SK-N-SH (cell line): Measurements from ENCODE around the gene TMEM94. TPM values are rescaled to one million over a fixed set of nuclear protein-coding genes. Genes with fewer than 3 reads are reported as not detected.

ENCODE experiments used
- CTCF ChIA-PET: fragments of 300-600, 350-600 bp; formaldehyde crosslinking; extraction: SDS; loops from one replicate; lab custom pipeline; 2021; lab: Yijun Ruan, JAX
- POLR2A ChIA-PET: fragments of 350-600 bp; sonication (Branson Sonifier 250); formaldehyde crosslinking; extraction: SDS; loops from one replicate; lab custom pipeline; 2020; ENCODE audit warnings: antibody characterized with exemption, inconsistent platforms; lab: Yijun Ruan, JAX
- DNase-seq: peaks from one replicate; pipeline ENCODE4 v3.0.0; 2012
- H2AFZ ChIP-seq: fragments of 200-600 bp; sonication (generic); 2 replicates; pipeline ENCODE4 v1.8.1; 2016; ENCODE audit warnings: antibody characterized with exemption, mild to moderate bottlenecking, low read depth
- H3F3A ChIP-seq: fragments of 200-600 bp; sonication (generic); replicated peaks from 2 replicates; pipeline ENCODE3; 2016; ENCODE audit warnings: antibody characterized with exemption, mild to moderate bottlenecking; ENCODE audit not compliant: insufficient read depth
- H3K27ac ChIP-seq, 2 experiments: fragments of 200-500 bp in 1 of 2; fragments of 200-600 bp in 1 of 2; sonication (Bioruptor generic) in 1 of 2; sonication (generic), shearing (Covaris generic) in 1 of 2; 2 replicates each; pipeline versions ENCODE4 v1.5.1 to v1.6.1; 2014 to 2016; ENCODE audit warnings: low read depth in 2 of 2, inconsistent platforms in 1 of 2, low read length in 1 of 2, mild to moderate bottlenecking in 1 of 2, mixed read lengths in 1 of 2
- H3K27me3 ChIP-seq: fragments of 200-600 bp; sonication (generic), shearing (Covaris generic); 2 replicates; pipeline ENCODE4 v1.6.1; 2016; ENCODE audit warnings: mixed run types; ENCODE audit not compliant: insufficient read depth
- H3K36me3 ChIP-seq, 2 experiments: fragments of 200-500 bp in 1 of 2; fragments of 200-600 bp in 1 of 2; sonication (Bioruptor generic) in 1 of 2; sonication (generic) in 1 of 2; replicated peaks in 1 of 2; 2 replicates each; pipeline versions ENCODE3 to v1.5.1; 2014 to 2016; ENCODE audit warnings: low read length in 1 of 2, mild to moderate bottlenecking in 1 of 2; ENCODE audit not compliant: insufficient read depth in 2 of 2, control insufficient read depth in 1 of 2
- H3K4me1 ChIP-seq, 2 experiments: fragments of 200-500 bp in 1 of 2; fragments of 200-600 bp in 1 of 2; sonication (Bioruptor generic) in 1 of 2; sonication (generic), shearing (Covaris generic) in 1 of 2; 2 replicates each; pipeline versions ENCODE4 v1.5.1 to v1.6.1; 2014 to 2016; ENCODE audit warnings: low read depth in 1 of 2, low read length in 1 of 2, mixed run types in 1 of 2; ENCODE audit not compliant: insufficient read depth in 2 of 2, control insufficient read depth in 1 of 2
- H3K4me2 ChIP-seq: fragments of 200-600 bp; sonication (generic), shearing (Covaris generic); 2 replicates; pipeline ENCODE4 v1.6.1; 2017; ENCODE audit warnings: mixed run types
- H3K4me3 ChIP-seq, 2 experiments: fragments of 200-500 bp in 1 of 2; fragments of 200-600 bp in 1 of 2; sonication (Bioruptor generic) in 1 of 2; sonication (generic), shearing (Covaris generic) in 1 of 2; 2 replicates each; pipeline versions ENCODE4 v1.5.1 to v1.8.1; 2014 to 2016; ENCODE audit warnings: low read depth in 2 of 2, inconsistent platforms in 1 of 2, low read length in 1 of 2, mild to moderate bottlenecking in 1 of 2, mixed read lengths in 1 of 2, moderate library complexity in 1 of 2
- H3K79me2 ChIP-seq: fragments of 200-600 bp; sonication (generic); 2 replicates; pipeline ENCODE4 v1.8.1; 2017; ENCODE audit warnings: mild to moderate bottlenecking; ENCODE audit not compliant: insufficient read depth
- H3K9ac ChIP-seq: fragments of 200-600 bp; sonication (generic); 2 replicates; pipeline ENCODE4 v1.6.1; 2017; ENCODE audit warnings: mixed run types
- H3K9me2 ChIP-seq: fragments of 200-600 bp; sonication (generic); 2 replicates; pipeline ENCODE4 v1.6.1; 2017; ENCODE audit warnings: mixed run types
- H3K9me3 ChIP-seq: fragments of 200-600 bp; sonication (generic); 2 replicates; pipeline ENCODE4 v1.6.1; 2017; ENCODE audit warnings: mixed run types, mild to moderate bottlenecking, moderate library complexity
- H4K20me1 ChIP-seq: fragments of 200-600 bp; sonication (generic); 2 replicates; pipeline ENCODE4 v1.6.1; 2017; ENCODE audit warnings: mild to moderate bottlenecking, mixed run types; ENCODE audit not compliant: insufficient read depth
- EZH2phosphoT487 ChIP-seq: fragments of 200-600 bp; sonication (generic); IDR thresholded peaks from 2 replicates; pipeline ENCODE4 v1.6.1; 2017; ENCODE audit warnings: low read depth, mixed run types, mild to moderate bottlenecking, antibody characterized with exemption, moderate library complexity, borderline replicate concordance
- MAX ChIP-seq: IDR thresholded peaks from 2 replicates; pipeline ENCODE4 v1.4.0; 2012; ENCODE audit warnings: low read depth
- MEF2A ChIP-seq: IDR thresholded peaks from 2 replicates; pipeline ENCODE4 v1.4.0; 2012; ENCODE audit warnings: low read depth, borderline replicate concordance
- NFIC ChIP-seq: IDR thresholded peaks from 2 replicates; pipeline ENCODE4 v1.4.0; 2012; ENCODE audit warnings: borderline replicate concordance
- NRF1 ChIP-seq: IDR thresholded peaks from 2 replicates; pipeline ENCODE4 v1.6.1; 2012; ENCODE audit warnings: low read depth, mild to moderate bottlenecking, low read length
- PBX3 ChIP-seq: IDR thresholded peaks from 2 replicates; pipeline ENCODE4; 2012
- POLR2AphosphoS5 ChIP-seq: IDR thresholded peaks from 2 replicates; pipeline ENCODE4 v1.6.1; 2012; ENCODE audit warnings: low read depth, low read length
- RAD21 ChIP-seq: IDR thresholded peaks from 2 replicates; pipeline ENCODE4 v1.6.1; 2012; ENCODE audit warnings: mild to moderate bottlenecking, low read length
- RCOR1 ChIP-seq: fragments of 150-350 bp; IDR thresholded peaks from 2 replicates; pipeline ENCODE4 v1.6.1; 2017; ENCODE audit warnings: antibody characterized with exemption, low read length
- RXRA ChIP-seq: IDR thresholded peaks from 2 replicates; pipeline ENCODE4 v1.4.0; 2012; ENCODE audit warnings: low read depth, mild to moderate bottlenecking, borderline replicate concordance
- SIN3A ChIP-seq: IDR thresholded peaks from 2 replicates; pipeline ENCODE4 v1.6.1; 2012; ENCODE audit warnings: low read depth, mild to moderate bottlenecking, low read length, moderate library complexity, borderline replicate concordance
- SMC3 ChIP-seq: IDR thresholded peaks from 2 replicates; pipeline ENCODE4 v1.6.1; 2012; ENCODE audit warnings: low read depth, low read length, improper control_type of control experiment
- TCF12 ChIP-seq: IDR thresholded peaks from 2 replicates; pipeline ENCODE4 v1.4.0; 2012
- USF1 ChIP-seq: IDR thresholded peaks from 2 replicates; pipeline ENCODE4 v1.4.0; 2012; ENCODE audit warnings: low read depth, borderline replicate concordance
- USF2 ChIP-seq: fragments of 150-350 bp; IDR thresholded peaks from 2 replicates; pipeline ENCODE4 v1.6.1; 2017; ENCODE audit warnings: antibody characterized with exemption, low read length, low read depth, borderline replicate concordance
- WGBS: methylation state at CpG from one replicate; pipeline ENCODE4 v1.1.6; 2017; ENCODE audit warnings: low lambda C conversion rate; 5-methylcytosine and 5-hydroxymethylcytosine counted together
- polyA plus RNA-seq, 3 experiments: library from polyadenylated mRNA; depleted of rRNA; stranded (reverse); fragments of >200 nt; gene quantifications; 2 replicates each; pipeline ENCODE4 v1.2.3, GENCODE V29; 2012

Gene TMEM94
- polyA plus RNA-seq, 1 of the 3 experiments (the other 2 are of a cell fraction): 89.9 TPM

GRCh38 chr17:75511610-75512575, 55.5 kb downstream of the TMEM94 start:
- WGBS: 95% methylated on average over 8 of the region's 13 CpGs
- Histone ChIP-seq H3K79me2 (peaks cover 24% of the 10 kb centered on the region; the same call in 1 of the 2 replicates), H2AFZ (no peak overlapping the region), H3K36me3 (peaks cover 0 to 11% of the 10 kb centered on the region in 2 experiments), H4K20me1 (peaks cover 44% of the 10 kb centered on the region), H3K9me2 (no peaks in the 10 kb centered on the region), H3K27me3 (no peaks in the 10 kb centered on the region), H3K4me2 (no peak overlapping the region), H3K27ac (no peak overlapping the region), H3K9me3 (no peaks in the 10 kb centered on the region), H3K9ac (no peak overlapping the region), H3K4me3 (no peak overlapping the region), H3F3A (no peaks in the 10 kb centered on the region)
- DNase-seq: no peak
- CTCF ChIA-PET: interaction anchor here (0.6 to 2.1 kb wide), 9 partner anchors 8 to 223 kb away, joined by 3 to 9 read pairs (median 3); partner anchors contain the start of genes SLC25A19 and SMIM5
- POLR2A ChIA-PET: no interaction called here
- no peak for TF ChIP-seq RXRA
- TF ChIP-seq RCOR1: no peak
- no peak for TF ChIP-seq NRF1
- no peak for TF ChIP-seq POLR2AphosphoS5
- TF ChIP-seq EZH2phosphoT487: no peak
- TF ChIP-seq MAX: no peak
- TF ChIP-seq NFIC: peak; percentile 45; the same call in 1 of the 2 replicates
- TF ChIP-seq, all 33 proteins: peak for 1
- H3K4me1 ChIP-seq: peaks cover 6 to 29% of the 10 kb centered on the region in 2 experiments; a peak in 1 of 4 replicates

GRCh38 chr17:75512926-75513640, 56.6 kb downstream of the TMEM94 start:
- H3F3A ChIP-seq: no peaks in the 10 kb centered on the region
- H4K20me1 ChIP-seq: peaks cover 42% of the 10 kb centered on the region
- H3K4me2 ChIP-seq: peak overlapping the region; percentile 100
- TF ChIP-seq PBX3 (no peak), MAX (no peak), SMC3 (no peak), EZH2phosphoT487 (no peak), SIN3A (no peak), POLR2AphosphoS5 (no peak), MEF2A (no peak), USF1 (no peak), TCF12 (no peak), RAD21 (no peak), NRF1 (no peak), USF2 (no peak)
- H3K36me3 ChIP-seq: peaks cover 0 to 2% of the 10 kb centered on the region in 2 experiments
- H3K9me3 ChIP-seq: no peaks in the 10 kb centered on the region
- no peak overlapping the region for H3K9ac ChIP-seq
- 69% methylated on average over 10 of the region's 10 CpGs for WGBS
- ChIA-PET CTCF (interaction anchor here (0.6 to 2.1 kb wide), 11 partner anchors 8 to 237 kb away, joined by 3 to 9 read pairs (median 4); partner anchors contain the start of gene SMIM5), POLR2A (no interaction called here)
- H3K27me3 ChIP-seq: no peaks in the 10 kb centered on the region
- peaks cover 6 to 39% of the 10 kb centered on the region in 2 experiments; a peak in 1 of 4 replicates for H3K4me1 ChIP-seq
- no peaks in the 10 kb centered on the region for H3K9me2 ChIP-seq
- no peak for DNase-seq
- H3K79me2 ChIP-seq: peaks cover 24% of the 10 kb centered on the region; the same call in 1 of the 2 replicates
- no peak overlapping the region for H3K27ac ChIP-seq
- no peak overlapping the region for H3K4me3 ChIP-seq
- no peak overlapping the region for H2AFZ ChIP-seq
